PC-3 (cell line): ENCODE data around the gene DNAJC5. TPM values are rescaled to one million over a fixed set of nuclear protein-coding genes. Genes with fewer than 3 reads are reported as not detected.

ENCODE experiments used
- ATAC-seq: fragments of 200-7000 bp; cut with Tn5 transposase; 2 replicates; pipeline ENCODE4 v1.9.1; 2020; ENCODE audit warnings: mild to moderate bottlenecking, moderate library complexity
- BruUV-seq: library from RNA; stranded (reverse); fragments of 400-500 nt; replicated peaks from 2 replicates; lab custom pipeline; 2021; lab: Mats Ljungman, UMichigan
- CTCF ChIA-PET: fragments of 300-600 bp; sonication (Branson Sonifier 250); formaldehyde crosslinking; loops from one replicate; lab custom pipeline; 2022; ENCODE audit warnings: antibody characterized with exemption; lab: Charles Lee
- POLR2A ChIA-PET: fragments of 300-600 bp; sonication (Branson Sonifier 250); formaldehyde crosslinking; loops from one replicate; lab custom pipeline; 2022; ENCODE audit warnings: antibody characterized with exemption; ENCODE audit not compliant: unreplicated experiment; lab: Charles Lee
- DNase-seq: peaks from one replicate; pipeline ENCODE4 v3.0.0-alpha.2; 2015
- H2AFZ ChIP-seq: fragments of 300-600 bp; sonication (generic); 2 replicates; pipeline ENCODE4 v1.6.0; 2016; ENCODE audit warnings: antibody characterized with exemption, low read length
- H3F3A ChIP-seq: fragments of 300-600 bp; sonication (generic); one replicate; pipeline ENCODE4 v1.6.0; 2017; ENCODE audit warnings: antibody characterized with exemption, low read length, control low read depth, mild to moderate bottlenecking; ENCODE audit not compliant: unreplicated experiment
- H3K27ac ChIP-seq: fragments of 300-600 bp; sonication (generic); 2 replicates; pipeline ENCODE4 v1.5.1; 2016; ENCODE audit warnings: mild to moderate bottlenecking, low read length
- H3K27me3 ChIP-seq: fragments of 300-600 bp; sonication (generic); 2 replicates; pipeline ENCODE4 v1.6.1; 2016; ENCODE audit warnings: low read length, mixed read lengths
- H3K36me3 ChIP-seq: fragments of 300-600 bp; sonication (generic); 2 replicates; pipeline ENCODE4 v1.6.1; 2016; ENCODE audit warnings: low read depth, mixed run types, low read length, mixed read lengths
- H3K4me1 ChIP-seq: fragments of 300-600 bp; sonication (generic); 2 replicates; pipeline ENCODE4 v1.5.1; 2016; ENCODE audit warnings: low read length; ENCODE audit not compliant: insufficient read depth
- H3K4me2 ChIP-seq: fragments of 300-600 bp; sonication (generic); 2 replicates; pipeline ENCODE4 v1.6.0; 2016; ENCODE audit warnings: low read length
- H3K4me3 ChIP-seq: fragments of 300-600 bp; sonication (generic); 2 replicates; pipeline ENCODE4 v1.5.1; 2016; ENCODE audit warnings: mild to moderate bottlenecking, low read length, mixed read lengths
- H3K79me2 ChIP-seq: fragments of 300-600 bp; sonication (generic); 2 replicates; pipeline ENCODE4 v1.6.1; 2017; ENCODE audit warnings: low read length, mixed read lengths
- H3K9ac ChIP-seq: fragments of 300-600 bp; sonication (generic); 2 replicates; pipeline ENCODE4 v1.6.0; 2016; ENCODE audit warnings: mild to moderate bottlenecking, low read length
- H3K9me2 ChIP-seq: fragments of 300-600 bp; sonication (generic); replicated peaks from 2 replicates; pipeline ENCODE4 v1.6.1; 2016; ENCODE audit warnings: mixed run types, low read length, mixed read lengths
- H3K9me3 ChIP-seq: fragments of 300-600 bp; sonication (generic); 2 replicates; pipeline ENCODE4 v1.6.1; 2016; ENCODE audit warnings: low read length, mixed read lengths
- H4K20me1 ChIP-seq: fragments of 300-600 bp; sonication (generic); 2 replicates; pipeline ENCODE4 v1.6.1; 2016; ENCODE audit warnings: low read length, mixed read lengths
- CTCF ChIP-seq: fragments of 300-600 bp; sonication (generic); conservative IDR thresholded peaks from 2 replicates; pipeline ENCODE4 v1.5.1; 2017; ENCODE audit warnings: antibody characterized with exemption, low read depth, mild to moderate bottlenecking, low read length
- EZH2 ChIP-seq: fragments of 300-600 bp; sonication (generic); IDR thresholded peaks from one replicate; pipeline ENCODE4 v1.6.1; 2017; ENCODE audit warnings: antibody characterized with exemption, mild to moderate bottlenecking, low read length; ENCODE audit not compliant: unreplicated experiment
- EZH2phosphoT487 ChIP-seq: fragments of 300-600 bp; sonication (generic); IDR thresholded peaks from 2 replicates; pipeline ENCODE4 v1.6.1; 2018; ENCODE audit warnings: mild to moderate bottlenecking, antibody characterized with exemption, low read length, borderline replicate concordance
- intact Hi-C: fragments of 100-400 bp; cut with micrococcal nuclease; formaldehyde crosslinking; loops from 2 replicates; pipeline ENCODE4 v1.9.0; 2023
- total RNA-seq: library from RNA; depleted of rRNA; stranded (reverse); fragments of >200 nt; gene quantifications from 2 replicates; pipeline ENCODE4 v1.2.3, GENCODE V29; 2014

The DNAJC5 gene
- total RNA-seq, 1 experiment from 2014 or later: 73.7 TPM

GRCh38 chr20:63937596-63937995 is 42.7 kb downstream of the DNAJC5 start:
- no peaks in the 10 kb centered on the region for H3K27me3 ChIP-seq
- POLR2A ChIA-PET: interaction anchor here (0.6 kb wide), 1 partner anchor 296 kb away, joined by 3 read pairs; no protein-coding TSS in a partner anchor
- TSS peak; percentile 10 for BruUV-seq
- peaks cover 11% of the 10 kb centered on the region; the same call in 1 of the 2 replicates for H4K20me1 ChIP-seq
- H3K9me2 ChIP-seq: no peaks in the 10 kb centered on the region
- intact Hi-C loops: no loop called here
- H3K9ac ChIP-seq: no peak overlapping the region
- no peak overlapping the region for H3K27ac ChIP-seq
- peaks cover 21% of the 10 kb centered on the region for H3K36me3 ChIP-seq
- no peaks in the 10 kb centered on the region for H3K9me3 ChIP-seq
- TF ChIP-seq CTCF: no peak
- TF ChIP-seq EZH2phosphoT487: no peak
- no peak for TF ChIP-seq EZH2
- CTCF ChIA-PET: no interaction called here
- H2AFZ ChIP-seq: no peak overlapping the region
- H3F3A ChIP-seq: peaks cover 6% of the 10 kb centered on the region
- no peaks in the 10 kb centered on the region for H3K79me2 ChIP-seq
- H3K4me3 ChIP-seq: no peak overlapping the region
- no peak overlapping the region for H3K4me2 ChIP-seq
- peaks cover 4% of the 10 kb centered on the region; the same call in 1 of the 2 replicates for H3K4me1 ChIP-seq
- no peak for DNase-seq
- no peak for ATAC-seq

GRCh38 chr20:63939061-63939935 is 44.4 kb downstream of the DNAJC5 start:
- Histone ChIP-seq H4K20me1 (peaks cover 16% of the 10 kb centered on the region; the same call in 1 of the 2 replicates), H3K9ac (no peak overlapping the region)
- POLR2A ChIA-PET: interaction anchor here (0.5 to 0.6 kb wide), 2 partner anchors 28 to 83 kb away, joined by 5 read pairs; no protein-coding TSS in a partner anchor

More at GRCh38 chr20:63939061-63939935, 44.4 kb downstream of the DNAJC5 start:
- CTCF ChIA-PET: no interaction called here
- DNase-seq (no peak), ATAC-seq (peak; percentile 20; the same call in 1 of the 2 replicates)
- H3F3A ChIP-seq: peaks cover 9% of the 10 kb centered on the region
- H3K4me3 ChIP-seq: no peak overlapping the region
- H3K27me3 ChIP-seq: no peaks in the 10 kb centered on the region
- TF ChIP-seq EZH2 (no peak), EZH2phosphoT487 (no peak), CTCF (no peak)
- no peaks in the 10 kb centered on the region for H3K79me2 ChIP-seq
- H3K4me2 ChIP-seq: no peak overlapping the region
- no TSS peak for BruUV-seq
- no peak overlapping the region for H3K27ac ChIP-seq
- H2AFZ ChIP-seq: no peak overlapping the region
- no peaks in the 10 kb centered on the region for H3K9me3 ChIP-seq
- H3K9me2 ChIP-seq: no peaks in the 10 kb centered on the region
- peaks cover 21% of the 10 kb centered on the region for H3K36me3 ChIP-seq
- intact Hi-C loops: no loop called here
- H3K4me1 ChIP-seq: peaks cover 4% of the 10 kb centered on the region; the same call in 1 of the 2 replicates
